Femur (tissue), 1 donor: ENCODE measurements around the gene BCR.
"Not testable (repeated sequence)": the region's sequence is repeated elsewhere in the genome, so short reads cannot be mapped to it uniquely, and the experiment has no call there.

ENCODE experiments used
- DNase-seq: peaks from one replicate; pipeline ENCODE4 v3.0.0-alpha.2; 2017

BCR gene

DNA sequence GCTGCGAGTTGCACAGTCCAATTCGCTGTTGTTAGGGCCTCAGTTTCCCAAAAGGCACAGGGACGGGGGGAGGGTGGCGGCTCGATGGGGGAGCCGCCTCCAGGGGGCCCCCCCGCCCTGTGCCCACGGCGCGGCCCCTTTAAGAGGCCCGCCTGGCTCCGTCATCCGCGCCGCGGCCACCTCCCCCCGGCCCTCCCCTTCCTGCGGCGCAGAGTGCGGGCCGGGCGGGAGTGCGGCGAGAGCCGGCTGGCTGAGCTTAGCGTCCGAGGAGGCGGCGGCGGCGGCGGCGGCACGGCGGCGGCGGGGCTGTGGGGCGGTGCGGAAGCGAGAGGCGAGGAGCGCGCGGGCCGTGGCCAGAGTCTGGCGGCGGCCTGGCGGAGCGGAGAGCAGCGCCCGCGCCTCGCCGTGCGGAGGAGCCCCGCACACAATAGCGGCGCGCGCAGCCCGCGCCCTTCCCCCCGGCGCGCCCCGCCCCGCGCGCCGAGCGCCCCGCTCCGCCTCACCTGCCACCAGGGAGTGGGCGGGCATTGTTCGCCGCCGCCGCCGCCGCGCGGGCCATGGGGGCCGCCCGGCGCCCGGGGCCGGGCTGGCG lies at the start of gene BCR:
Gene BCR, plus strand, starts transcription at position 209 of the 592 bp plus-strand sequence. CDS start 452 bp downstream, outside the sequence.
- DNase-seq = peak; percentile 76

DNA sequence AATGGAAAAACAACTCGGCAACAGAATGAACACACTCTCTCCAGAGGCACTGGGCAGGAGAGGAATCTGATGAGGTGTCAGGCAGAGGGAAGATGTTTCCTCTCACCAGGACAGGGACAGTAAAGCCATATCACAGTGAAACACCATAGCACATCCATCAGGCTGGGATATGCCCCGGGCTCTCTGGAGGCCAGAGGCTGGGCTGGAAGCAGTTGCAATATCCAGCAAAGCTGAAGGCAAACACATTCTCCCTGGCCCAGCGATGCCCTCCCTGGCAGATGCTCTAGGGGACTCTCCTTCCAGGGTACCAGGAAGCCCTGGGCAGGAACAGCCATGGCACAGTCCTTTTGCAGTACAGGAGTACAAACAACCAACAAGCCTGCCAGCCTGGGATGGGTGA lies 49.6 kb upstream of the BCR start:
- no peak for DNase-seq

DNA sequence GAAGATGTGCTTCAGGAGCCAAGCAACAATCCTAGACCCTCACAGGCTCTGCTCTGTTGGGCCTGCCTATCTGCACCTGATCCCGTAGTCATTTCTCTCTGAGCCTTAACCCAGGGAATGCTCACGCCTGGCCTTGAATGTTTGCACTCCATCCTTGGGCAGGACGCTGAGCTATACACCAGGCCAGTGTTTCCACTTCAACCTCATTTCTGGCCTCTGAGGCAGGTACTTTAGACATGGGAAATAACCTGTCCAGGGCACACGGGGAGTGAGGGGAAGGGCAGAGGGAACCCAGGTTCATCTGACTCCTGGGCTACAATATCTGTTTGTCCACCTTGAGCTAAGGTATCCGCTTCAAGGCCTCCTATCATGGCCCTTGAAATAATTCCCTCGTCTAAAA lies 48.4 kb upstream of the BCR start:
- DNase-seq = no peak

DNA sequence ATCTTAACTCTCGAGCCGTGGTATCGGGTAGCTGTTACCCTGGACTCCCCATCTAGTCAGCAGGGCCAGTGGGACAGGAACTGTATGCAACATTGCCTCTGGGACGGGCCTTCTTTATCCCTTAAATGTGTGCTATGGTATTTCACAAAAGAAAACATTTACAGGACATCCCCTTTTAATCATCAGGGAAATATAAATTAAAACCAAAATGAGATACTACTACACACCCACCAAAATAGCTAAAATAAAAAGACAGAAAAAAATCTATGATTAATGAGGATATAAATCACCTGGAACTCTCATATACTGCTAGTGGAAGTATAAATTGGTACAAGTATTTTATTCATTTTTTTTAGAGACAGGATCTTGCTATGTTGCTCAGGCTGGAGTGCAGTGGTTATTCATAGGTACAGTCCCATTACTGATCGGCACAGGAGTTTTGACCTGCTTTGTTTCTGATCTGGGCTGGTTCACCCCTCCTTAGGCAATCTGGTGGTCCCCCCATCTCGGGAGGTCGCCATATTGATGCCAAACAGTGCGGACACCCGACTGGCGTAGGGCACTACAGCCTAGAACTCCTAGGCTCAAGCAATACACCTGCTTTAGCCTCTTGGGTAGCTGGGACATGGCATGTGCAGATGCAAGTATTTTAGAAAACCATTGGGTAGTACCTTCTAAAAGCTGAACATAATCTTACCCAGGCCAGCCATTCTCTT lies 47.8 kb upstream of the BCR start:
- no peak for DNase-seq

DNA sequence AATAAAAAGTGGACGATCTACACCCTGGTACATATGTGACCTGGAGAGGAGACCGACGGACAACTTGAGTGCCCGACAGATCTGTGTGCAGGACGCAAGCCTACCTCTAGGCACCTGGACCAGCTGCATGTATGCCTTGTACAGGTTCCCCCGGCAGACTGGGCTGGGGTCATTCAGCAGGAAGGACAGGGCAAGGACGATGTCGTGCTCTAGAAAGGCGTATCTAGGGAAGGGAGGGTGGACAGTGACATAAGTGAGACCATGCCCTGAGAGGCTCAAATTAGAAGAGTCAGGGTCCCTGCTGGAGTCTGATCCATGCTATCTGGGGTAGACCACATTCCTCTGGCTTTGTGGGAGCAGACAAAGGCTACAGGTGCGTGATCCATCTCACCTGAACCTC lies 46.4 kb upstream of the BCR start:
- no peak for DNase-seq

DNA sequence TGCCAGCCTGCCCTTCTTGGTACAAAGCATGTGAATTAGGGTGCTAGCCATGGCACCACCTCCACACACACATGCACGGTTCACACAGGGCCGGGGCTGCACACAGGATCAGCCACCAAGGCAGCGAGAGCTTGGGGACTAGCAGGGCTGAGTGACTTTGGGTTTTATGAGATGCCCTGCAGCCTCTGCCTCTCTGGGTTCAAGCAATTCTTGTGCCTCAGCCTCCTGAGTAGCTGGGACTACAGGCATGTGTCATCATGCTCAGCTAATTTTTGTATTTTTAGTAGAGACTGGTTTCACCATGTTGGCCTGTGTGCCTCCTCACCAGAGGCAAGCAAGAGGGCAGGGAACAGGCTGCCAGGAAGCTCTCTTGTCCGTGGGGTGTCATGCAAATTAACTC lies 43.3 kb upstream of the BCR start:
- DNase-seq = not testable (repeated sequence)

DNA sequence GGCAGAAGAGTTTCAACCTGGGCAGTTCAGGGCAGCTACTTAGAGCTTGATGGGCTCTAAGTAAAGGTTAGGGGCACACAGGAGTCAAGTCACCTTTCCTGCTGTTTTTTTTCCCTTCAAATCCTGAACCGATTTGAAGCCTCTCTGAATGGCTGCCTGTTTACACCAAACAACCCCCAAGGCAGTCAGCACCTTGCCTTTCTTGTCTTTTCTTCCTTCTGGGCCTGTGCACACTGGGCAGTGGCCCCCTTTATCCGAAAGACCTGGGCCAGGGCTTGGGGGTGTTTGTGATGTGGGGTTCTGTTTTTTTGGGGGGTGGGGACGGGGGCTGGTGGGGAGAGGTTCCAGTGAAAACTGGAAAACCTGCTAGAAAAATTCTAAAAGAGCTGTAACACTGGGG lies 42.8 kb upstream of the BCR start:
- no peak for DNase-seq

DNA sequence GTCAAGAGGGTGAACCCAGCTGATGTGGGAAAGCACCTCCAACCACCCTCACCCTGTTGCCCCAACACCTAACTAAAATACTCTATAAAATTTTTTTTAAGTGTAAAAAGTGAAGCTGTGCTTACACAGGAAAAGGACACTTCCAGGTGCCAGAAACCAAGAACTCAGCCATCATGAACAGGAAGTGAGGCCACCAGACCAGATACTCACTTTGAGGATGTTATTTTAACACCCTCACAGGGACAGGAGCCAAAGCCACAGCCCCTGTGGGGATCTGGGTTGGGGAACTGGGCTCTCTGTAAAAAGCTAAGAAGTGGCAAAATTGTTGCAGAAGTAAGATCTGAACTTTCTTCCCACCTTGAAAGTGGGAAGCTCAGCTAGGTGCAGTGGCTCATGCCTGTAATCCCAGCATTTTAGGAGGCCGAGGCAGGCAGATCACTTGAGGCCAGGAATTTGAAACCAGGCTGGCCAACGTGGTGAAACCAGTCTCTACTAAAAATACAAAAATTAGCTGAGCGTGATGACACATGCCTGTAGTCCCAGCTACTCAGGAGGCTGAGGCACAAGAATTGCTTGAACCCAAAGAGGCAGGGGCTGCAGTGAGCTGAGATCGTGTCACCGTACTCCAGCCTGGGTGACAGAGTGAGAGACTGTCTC lies 42.3 kb upstream of the BCR start:
- DNase-seq = peak; percentile 66

DNA sequence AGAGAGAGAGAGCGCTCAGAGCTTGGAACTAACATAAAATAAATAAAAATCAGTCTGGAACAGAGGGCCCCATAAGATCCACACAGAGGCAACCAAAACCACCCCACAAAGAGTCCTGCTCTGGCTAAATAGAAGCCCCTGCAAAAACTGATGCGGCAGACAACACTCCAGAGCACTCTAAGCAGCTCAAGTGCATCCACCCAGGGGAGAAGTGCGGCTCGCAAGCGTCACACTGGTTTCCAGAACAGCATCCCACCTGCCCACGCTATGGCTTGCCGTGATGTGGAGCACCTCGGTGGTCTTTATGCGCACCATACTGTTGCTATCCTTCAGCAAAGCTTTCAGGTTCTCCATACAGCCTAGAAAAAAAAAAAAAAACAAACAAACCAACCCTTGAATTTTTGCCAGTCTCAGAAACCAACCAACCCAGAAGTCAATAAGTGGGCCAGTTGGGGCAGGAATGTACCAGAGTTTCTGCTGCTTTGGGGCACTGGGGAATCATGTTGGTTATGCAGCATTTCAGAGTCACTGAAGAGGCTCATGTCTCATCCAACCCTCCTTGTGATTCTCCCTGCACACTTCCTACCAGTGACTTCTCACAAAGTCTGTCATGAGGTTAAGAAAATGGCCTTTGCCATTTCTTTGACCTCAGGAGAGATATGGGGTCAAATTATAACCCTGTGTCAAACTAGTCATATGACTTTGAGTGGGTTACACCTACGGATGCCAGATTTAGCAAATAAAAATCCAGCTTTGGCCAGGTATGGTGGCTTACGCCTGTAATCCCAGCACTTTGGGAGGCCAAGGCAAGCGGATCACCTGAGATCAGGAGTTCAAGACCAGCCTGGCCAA lies 41.5 kb upstream of the BCR start:
- no peak for DNase-seq

DNA sequence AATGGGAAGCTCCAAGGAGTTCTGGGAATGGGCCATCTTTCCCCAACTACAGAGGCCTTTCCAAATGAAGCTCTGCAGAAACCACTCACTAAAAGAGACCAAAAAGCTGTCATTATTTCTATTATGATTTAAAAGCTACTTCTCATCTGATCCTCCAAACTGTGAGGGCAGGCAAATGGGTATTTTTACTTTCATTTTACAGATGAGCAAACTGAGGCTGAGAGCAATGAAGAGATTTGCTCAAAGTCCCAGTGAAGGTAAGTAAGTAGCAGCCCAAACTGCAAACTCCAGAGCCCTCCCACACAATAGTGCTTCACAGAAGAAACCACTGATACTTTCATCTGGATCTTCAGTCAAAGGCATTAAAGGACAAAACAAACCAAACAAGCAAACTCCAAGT lies 39.9 kb upstream of the BCR start:
- DNase-seq = no peak

DNA sequence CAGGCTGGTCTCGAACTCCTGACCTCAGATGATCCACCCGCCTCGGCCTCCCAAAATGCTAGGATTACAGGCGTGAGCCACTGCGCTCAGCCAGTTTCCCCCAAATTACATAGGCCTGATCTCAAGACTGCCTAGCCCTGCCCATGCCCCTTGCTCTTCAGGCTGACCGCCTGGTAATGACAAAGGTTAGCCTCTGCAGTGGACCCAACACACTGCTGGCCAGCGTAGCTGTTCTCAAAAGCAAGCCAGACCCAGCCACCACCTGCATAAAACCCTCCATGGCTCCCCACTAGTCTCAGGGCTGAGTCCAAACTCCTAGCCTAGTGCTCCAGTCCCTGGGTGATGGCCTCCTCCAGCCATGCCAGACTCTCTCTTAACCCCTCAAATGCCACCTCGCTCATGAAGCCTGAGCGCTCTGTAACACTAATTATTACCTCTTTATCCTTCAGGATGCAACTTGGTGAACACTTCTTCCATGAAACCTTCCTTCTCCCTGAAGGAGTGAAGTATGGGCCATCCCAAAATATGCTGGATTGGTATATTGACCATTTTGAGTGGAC lies 37.7 kb upstream of the BCR start:
- DNase-seq = no peak

DNA sequence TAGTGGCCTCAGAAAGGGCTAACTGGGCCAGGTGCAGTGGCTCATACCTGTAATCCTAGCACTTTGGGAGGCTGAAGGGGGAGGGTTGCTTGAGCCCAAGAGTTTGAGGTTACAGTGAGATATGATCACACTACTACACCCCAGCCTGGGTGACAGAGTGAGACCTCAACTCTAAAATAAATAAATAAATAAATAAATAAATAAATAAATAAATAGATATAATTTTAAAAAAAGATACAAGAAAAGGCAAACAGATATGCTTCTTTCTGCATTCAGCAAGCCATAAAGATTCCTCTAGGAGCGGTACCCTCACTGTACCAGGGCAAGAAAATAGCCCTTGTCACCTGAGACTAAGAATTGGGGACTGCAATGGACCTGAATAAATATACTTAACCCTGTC lies 37.2 kb upstream of the BCR start:
- DNase-seq = no peak

DNA sequence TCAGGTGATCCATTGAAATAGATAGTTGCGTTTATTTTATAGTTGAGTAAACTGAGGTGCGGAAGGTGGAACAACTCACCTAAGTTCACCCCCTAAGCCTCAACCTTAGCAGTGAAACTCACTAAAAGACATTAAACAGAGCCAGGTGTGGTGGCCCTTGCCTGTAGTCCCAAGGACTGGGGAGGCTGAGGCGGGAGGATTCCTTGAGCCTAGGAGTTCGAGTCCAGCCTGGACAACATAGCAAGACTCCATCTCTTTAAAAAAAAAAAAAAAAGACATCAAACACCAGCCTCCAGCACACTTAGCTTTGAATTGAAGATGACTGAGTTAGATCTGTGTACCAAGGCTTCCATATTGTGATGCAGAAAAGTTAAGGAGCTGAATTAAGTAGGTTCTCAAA lies 35.9 kb upstream of the BCR start:
- no peak for DNase-seq

DNA sequence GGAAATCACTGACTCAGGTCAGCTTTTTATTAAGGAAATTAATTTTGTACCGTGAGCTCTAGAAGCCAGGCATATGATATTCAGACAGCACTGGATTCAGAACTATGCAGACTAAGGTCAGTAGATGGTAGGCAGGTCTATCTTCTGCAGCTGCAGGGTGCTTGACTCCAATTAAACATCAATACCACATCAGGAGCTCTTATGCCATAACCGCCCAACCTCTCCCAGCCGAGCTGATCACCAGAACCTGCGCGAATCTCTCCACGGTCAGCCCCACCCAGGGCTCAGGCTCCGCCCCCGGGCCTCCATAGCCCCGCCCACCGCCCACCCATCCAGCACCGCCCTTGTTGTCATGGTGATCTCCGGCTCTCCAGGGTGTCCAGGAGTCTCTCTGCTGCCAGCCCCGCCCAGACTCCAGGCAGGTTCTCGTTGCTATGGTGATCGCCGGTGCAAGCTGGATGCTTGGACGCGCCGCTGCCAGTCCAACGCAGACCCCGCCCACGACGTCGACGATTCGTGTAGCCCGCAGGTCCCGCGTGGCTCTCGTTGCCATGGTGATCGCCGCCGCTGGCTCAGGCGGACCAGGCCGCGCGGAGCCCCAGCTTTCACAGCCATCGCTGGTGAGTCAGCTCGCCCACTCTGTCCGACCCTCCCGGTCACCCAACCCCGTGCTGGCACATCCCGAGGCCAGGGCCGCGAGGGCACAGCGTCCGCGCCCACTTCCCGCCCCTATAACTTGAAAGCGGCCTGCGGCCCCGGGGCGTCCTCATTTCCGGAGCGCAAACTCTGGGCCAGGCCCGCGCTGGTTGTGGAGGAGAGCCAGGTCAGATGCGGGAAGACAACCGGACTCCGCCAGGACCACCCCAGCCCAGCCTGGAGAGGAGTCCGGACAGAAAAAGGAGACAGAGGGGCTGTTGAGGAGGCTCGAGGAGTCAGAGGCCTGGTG lies 35.1 kb upstream of the BCR start, which contains the start of gene RAB36:
Gene RAB36, plus strand, starts transcription at position 546 of the 946 bp plus-strand sequence. CDS start 1,140 bp downstream, outside the sequence.
- peak; percentile 96 for DNase-seq

DNA sequence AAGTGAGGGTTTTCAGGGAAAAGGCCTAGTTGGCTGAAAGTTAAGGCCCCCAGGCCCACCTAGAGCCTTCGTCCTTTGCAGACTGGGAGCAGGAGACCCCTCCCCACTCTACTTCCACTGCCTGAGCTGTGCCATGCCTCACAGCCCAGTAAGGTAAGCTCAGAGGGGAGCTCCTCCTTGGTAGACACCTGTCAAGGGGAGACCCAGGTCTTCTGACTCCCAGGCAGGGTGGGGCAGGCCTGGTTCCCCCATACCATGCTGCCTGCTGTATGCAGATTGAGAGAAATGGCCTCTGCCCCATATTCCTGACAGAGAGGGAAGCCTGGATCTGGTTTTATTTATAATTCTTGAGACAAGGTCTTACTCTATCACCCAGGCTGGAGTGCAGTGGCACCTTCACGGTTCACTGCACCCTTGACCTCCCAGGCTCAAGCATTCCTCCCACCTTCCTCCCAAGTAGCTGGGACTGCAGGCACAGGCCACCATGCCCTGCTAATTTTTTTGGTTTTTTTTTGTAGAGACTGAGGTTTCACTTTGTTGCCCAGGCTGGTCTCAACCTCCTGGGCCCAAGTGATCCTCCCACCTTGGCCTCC lies 34.3 kb upstream of the BCR start:
- DNase-seq = no peak

DNA sequence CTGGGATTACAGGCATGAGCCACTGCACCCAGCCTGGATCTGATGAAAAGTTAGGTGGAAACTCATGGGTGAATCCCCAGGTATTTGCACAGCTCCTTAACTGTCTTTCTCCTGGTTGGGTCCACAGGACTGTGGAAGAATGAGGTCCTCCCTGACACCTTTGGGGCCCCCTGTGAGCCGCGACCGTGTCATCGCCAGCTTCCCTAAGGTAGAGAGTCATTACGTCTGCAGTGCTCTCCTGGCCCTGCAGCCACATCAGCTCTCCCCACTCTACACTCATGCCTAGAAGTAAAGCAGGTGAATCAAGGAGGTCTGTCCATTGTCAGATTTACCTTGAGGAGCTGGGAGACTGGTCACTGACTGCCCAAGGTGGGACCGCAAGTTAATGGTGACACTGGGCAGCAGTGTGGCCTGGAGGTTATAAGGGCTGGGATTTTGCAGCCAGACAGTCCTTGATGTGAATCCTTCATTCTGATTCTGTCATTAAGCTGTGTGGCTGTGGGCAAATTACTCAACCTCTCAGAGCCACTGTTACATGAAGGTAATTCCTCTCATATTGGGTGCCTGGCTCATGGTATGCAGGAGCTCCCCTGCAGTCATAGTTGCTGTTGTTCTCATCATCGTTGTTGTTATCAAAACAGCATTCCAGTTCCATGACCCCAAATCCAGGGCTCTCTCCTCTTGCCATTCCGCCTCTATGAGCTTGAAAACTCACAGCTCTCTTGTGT lies 33.7 kb upstream of the BCR start:
- no peak for DNase-seq

DNA sequence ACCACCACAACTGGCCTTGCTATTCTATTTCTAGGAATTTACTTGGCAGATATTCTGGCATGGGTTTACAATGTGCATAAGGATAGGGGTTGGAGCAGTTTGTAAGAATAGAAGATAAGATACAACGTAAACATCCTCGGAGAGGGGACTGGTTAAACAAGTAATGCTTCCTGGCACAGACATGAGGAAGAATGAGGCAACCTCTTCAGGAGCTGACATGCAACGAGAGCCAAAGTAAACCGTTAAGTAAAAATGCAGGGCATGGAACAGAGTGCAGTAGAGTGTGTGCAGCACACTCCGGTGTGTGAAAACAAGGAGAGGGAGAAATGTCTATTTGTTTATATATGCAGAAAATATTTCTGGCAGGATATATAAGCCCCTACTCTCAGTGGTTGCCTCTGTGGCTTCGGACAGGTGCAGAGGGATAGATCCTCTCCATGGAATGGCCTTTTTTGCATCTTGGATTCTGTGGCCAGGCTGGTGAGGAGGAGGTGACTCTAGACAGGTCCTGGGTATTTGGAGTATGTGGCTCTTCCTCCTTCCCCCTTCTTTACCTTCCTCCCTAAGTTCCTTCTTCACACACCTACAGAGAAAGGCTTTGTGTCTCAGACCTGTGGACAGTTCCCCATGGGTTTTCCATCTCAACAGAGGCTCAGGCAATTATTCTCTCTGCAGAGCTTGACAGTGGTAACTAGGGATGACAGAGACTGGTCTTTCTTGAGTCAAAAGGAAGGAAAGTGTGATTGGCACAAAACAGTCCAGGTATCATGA lies 32.5 kb upstream of the BCR start:
- no peak for DNase-seq

DNA sequence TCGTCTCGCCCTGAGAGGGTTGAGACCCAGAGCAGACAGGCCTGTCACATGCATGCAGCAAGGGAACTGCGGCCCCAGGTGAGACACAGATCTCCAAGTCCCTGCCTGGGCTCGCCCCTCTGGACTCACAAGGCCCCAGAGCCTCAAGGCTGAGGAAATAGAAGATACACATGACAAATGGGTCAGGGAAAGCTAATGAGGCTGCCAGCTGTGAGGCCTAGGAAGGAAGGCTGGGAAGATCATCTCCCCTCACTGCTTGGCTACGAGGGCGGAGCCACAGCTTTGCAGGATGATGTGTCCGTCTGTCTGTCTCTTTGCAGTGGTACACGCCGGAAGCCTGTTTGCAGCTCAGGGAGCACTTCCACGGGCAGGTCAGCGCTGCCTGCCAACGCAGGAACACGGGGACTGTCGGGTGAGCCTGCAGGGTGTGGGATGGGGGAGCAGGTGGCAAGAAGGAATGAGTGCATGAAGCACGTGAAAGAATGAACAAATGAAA lies 30.5 kb upstream of the BCR start:
- no peak for DNase-seq

DNA sequence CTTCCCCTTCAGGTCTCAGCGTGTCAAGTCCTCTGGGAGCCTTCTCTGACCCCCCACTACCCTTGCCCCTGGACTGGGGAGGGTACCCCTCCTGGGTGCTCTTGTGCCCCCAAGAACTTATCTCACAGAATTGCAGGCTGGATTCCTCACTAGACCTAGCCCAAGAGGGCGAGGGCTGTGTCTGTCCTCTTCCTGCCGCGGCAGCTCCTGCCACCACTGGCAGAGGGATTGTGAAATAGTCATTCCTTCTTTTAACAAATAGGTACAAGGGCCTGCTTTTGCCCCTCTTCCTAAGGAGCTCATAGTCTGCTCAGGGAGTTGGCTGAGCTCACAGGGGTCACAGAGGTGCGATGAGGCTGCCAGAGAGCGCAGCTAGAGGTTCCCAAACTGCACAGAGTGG lies 29.5 kb upstream of the BCR start:
- no peak for DNase-seq

DNA sequence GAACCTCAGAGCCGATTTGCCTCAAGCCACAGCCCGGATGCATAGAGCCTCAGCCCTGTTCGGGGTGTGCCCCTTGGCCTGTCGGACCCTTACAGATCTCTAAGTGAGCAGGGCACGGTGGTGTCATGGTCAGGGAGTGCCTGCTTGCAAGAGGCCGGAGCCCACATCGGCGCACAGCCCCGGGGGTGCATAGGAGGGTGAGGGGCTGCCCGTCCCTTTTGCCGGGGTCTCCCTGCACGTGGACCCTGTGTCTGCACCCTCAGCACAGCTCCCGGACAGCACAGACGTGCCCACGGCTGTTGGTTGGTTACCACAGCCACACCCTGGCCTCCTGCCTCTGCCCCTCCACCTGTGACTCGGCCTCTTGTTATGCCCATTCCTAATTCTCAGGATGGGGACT lies 28.5 kb upstream of the BCR start:
- DNase-seq = no peak
